CD14-positive monocyte (primary cell): ENCODE measurements around the gene CRABP2. TPM values are rescaled to one million over a fixed set of nuclear protein-coding genes. Genes with fewer than 3 reads are reported as not detected.
A peak's percentile ranks its signal among the peaks of the same experiment; 100 is the strongest.

ENCODE experiments used
- DNase-seq, 3 donors: peaks; one replicate each; pipeline ENCODE4 v3.0.0-alpha.2; 2011 to 2022
- H2AFZ ChIP-seq: 2 replicates; pipeline ENCODE4 v1.6.0; 2012; ENCODE audit warnings: mild to moderate bottlenecking, low read depth, low read length, inconsistent platforms; ENCODE audit not compliant: insufficient read depth, poor library complexity, severe bottlenecking
- H3K27ac ChIP-seq, 2 donors: 1 replicate in 1 of 2; 2 replicates in 1 of 2; pipeline ENCODE4 v1.5.1; 2012 to 2013; ENCODE audit warnings: low read length in 2 of 2, control low read depth in 1 of 2, inconsistent platforms in 1 of 2, low read depth in 1 of 2, mild to moderate bottlenecking in 1 of 2
- H3K27me3 ChIP-seq, 2 donors: one replicate each; pipeline versions ENCODE4 v1.6.0 to v1.6.1; 2011 to 2013; ENCODE audit warnings: low read length in 2 of 2; ENCODE audit not compliant: control insufficient read depth in 2 of 2, insufficient read depth in 2 of 2
- H3K36me3 ChIP-seq, 2 donors: replicated peaks in 1 of 2; 1 replicate in 1 of 2; 2 replicates in 1 of 2; pipeline versions ENCODE4 v1.5.1 to v1.6.1; 2012 to 2013; ENCODE audit warnings: low read length in 2 of 2, control low read depth in 1 of 2, inconsistent platforms in 1 of 2, mild to moderate bottlenecking in 1 of 2; ENCODE audit not compliant: insufficient read depth in 2 of 2, control insufficient read depth in 1 of 2
- H3K4me1 ChIP-seq, 2 donors: 1 replicate in 1 of 2; 2 replicates in 1 of 2; pipeline versions ENCODE4 v1.5.1 to v1.6.1; 2012 to 2013; ENCODE audit warnings: low read length in 2 of 2, control low read depth in 1 of 2, inconsistent platforms in 1 of 2, mild to moderate bottlenecking in 1 of 2, moderate library complexity in 1 of 2; ENCODE audit not compliant: insufficient read depth in 2 of 2, control insufficient read depth in 1 of 2
- H3K4me2 ChIP-seq: replicated peaks from 2 replicates; pipeline ENCODE3; 2012; ENCODE audit warnings: low read length, moderate library complexity, mild to moderate bottlenecking; ENCODE audit not compliant: poor library complexity, severe bottlenecking; ENCODE audit errors: extremely low read depth
- H3K4me3 ChIP-seq, 3 experiments: fragments of 200-600 bp in 1 of 3; sonication (generic) in 1 of 3; replicated peaks in 1 of 3; 1 replicate in 2 of 3; 2 replicates in 1 of 3; pipeline ENCODE4 v1.5.1; 2011 to 2013; ENCODE audit warnings: low read length in 3 of 3, mild to moderate bottlenecking in 3 of 3, control low read depth in 2 of 3, low read depth in 2 of 3, inconsistent platforms in 1 of 3, moderate library complexity in 1 of 3
- H3K79me2 ChIP-seq: 2 replicates; pipeline ENCODE4 v1.6.0; 2012; ENCODE audit warnings: mild to moderate bottlenecking, control low read depth, inconsistent platforms, low read length, moderate library complexity; ENCODE audit not compliant: insufficient read depth
- H3K9ac ChIP-seq: 2 replicates; pipeline ENCODE4 v1.6.0; 2017; ENCODE audit warnings: low read length, mild to moderate bottlenecking; ENCODE audit not compliant: insufficient read depth, poor library complexity, severe bottlenecking
- H3K9me3 ChIP-seq, 2 donors: replicated peaks in 1 of 2; 1 replicate in 1 of 2; 2 replicates in 1 of 2; pipeline versions ENCODE4 v1.5.1 to v1.6.1; 2012 to 2013; ENCODE audit warnings: low read length in 2 of 2, control low read depth in 1 of 2; ENCODE audit not compliant: control insufficient read depth in 1 of 2, insufficient read depth in 1 of 2
- H4K20me1 ChIP-seq: 2 replicates; pipeline ENCODE4 v1.6.0; 2012; ENCODE audit warnings: mild to moderate bottlenecking, low read length, control low read depth, moderate library complexity; ENCODE audit not compliant: insufficient read depth
- H3K27ac Mint-ChIP-seq, 7 donors: one replicate each; pipeline ENCODE4 v1.8.0; 2020; ENCODE audit warnings: mild to moderate bottlenecking in 7 of 7, mixed read lengths in 7 of 7, moderate library complexity in 6 of 7, inconsistent platforms in 2 of 7
- H3K27me3 Mint-ChIP-seq, 3 donors: one replicate each; pipeline ENCODE4 v1.8.0; 2021 to 2022; ENCODE audit warnings: low read depth in 3 of 3, mild to moderate bottlenecking in 3 of 3, mixed read lengths in 3 of 3, moderate library complexity in 3 of 3, inconsistent platforms in 1 of 3
- H3K36me3 Mint-ChIP-seq, 2 donors: one replicate each; pipeline ENCODE4 v1.8.0; 2020; ENCODE audit warnings: mixed read lengths in 2 of 2, inconsistent platforms in 1 of 2, mild to moderate bottlenecking in 1 of 2
- H3K4me1 Mint-ChIP-seq: one replicate; pipeline ENCODE4 v1.8.0; 2020; ENCODE audit warnings: mild to moderate bottlenecking, mixed read lengths
- H3K4me3 Mint-ChIP-seq, 2 donors: one replicate each; pipeline ENCODE4 v1.8.0; 2020; ENCODE audit warnings: mild to moderate bottlenecking in 2 of 2, mixed read lengths in 2 of 2, moderate library complexity in 1 of 2
- H3K9me3 Mint-ChIP-seq, 7 donors: one replicate each; pipeline ENCODE4 v1.8.0; 2020 to 2022; ENCODE audit warnings: mixed read lengths in 7 of 7, mild to moderate bottlenecking in 6 of 7, moderate library complexity in 6 of 7, inconsistent platforms in 2 of 7
- WGBS: methylation state at CpG from one replicate; pipeline ENCODE4 v1.1.5; 2013; ENCODE audit warnings: missing lambda C conversion rate; ENCODE audit not compliant: insufficient coverage; 5-methylcytosine and 5-hydroxymethylcytosine counted together
- intact Hi-C, 2 donors: fragments of 100-400 bp; cut with micrococcal nuclease; formaldehyde crosslinking; loops; one replicate each; pipeline versions ENCODE4 v1.15.0 to v1.15.1; 2023
- polyA plus RNA-seq, 3 donors: library from polyadenylated mRNA; depleted of rRNA in 1 of 3; unstranded in 2 of 3; stranded (reverse) in 1 of 3; fragments of 300-500 nt in 2 of 3; fragments of >200 nt in 1 of 3; fragmentation: Illumina TruSeq in 2 of 3; gene quantifications; 1 replicate in 2 of 3; 2 replicates in 1 of 3; pipeline ENCODE4 v1.2.3, GENCODE V29; 2012 to 2021
- TF ChIP-seq, protein P1 (sequence below): fragments of 200-600 bp; IDR thresholded peaks from one replicate; pipeline ENCODE4 v1.8.0; 2022; ENCODE audit warnings: antibody characterized with exemption, mild to moderate bottlenecking

Gene CRABP2
- polyA plus RNA-seq, 3 donors: 0.23 to 1.8 TPM; not detected in 1

DNA sequence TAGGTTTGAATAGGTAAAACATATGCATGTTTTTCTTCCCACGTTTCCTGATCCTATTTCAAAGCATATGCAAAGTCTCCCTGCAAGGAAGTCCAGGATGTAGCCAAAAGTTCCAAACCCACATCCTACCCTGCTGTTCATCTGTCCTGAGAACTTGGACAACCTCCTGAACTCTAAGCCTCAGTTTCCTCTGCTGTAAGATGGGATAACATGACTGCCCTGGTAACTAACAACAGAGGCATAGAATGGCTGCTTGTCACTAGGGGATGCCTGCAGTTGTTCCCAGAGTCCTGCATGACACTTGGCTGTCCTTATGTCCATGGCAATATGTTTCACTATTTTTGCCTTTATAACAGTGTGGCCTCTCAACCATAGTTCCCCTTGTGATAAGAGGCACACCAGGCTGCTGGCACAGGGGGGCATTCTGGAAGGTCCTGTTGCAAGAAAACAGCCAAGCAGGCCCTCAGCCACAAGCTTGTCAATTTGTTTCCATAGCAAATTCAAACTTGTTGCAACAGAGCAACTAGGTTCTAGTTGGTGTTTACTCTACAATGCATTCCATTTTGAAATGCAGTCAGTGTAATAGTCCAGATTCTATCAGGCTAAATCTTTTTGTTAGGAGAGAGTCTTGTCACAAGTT lies 47.6 kb upstream of the CRABP2 start:
- H3K4me2 ChIP-seq: peak overlapping the region; percentile 91
- H3K9ac ChIP-seq: no peak overlapping the region
- H3K9me3 ChIP-seq: no peaks in the 10 kb centered on the region
- peak overlapping the region in 1 of 2 donors; percentile 88 for H3K27ac ChIP-seq
- no peaks in the 10 kb centered on the region for H3K27me3 Mint-ChIP-seq
- H3K27me3 ChIP-seq: no peaks in the 10 kb centered on the region
- H3K36me3 ChIP-seq: no peaks in the 10 kb centered on the region
- peaks cover 14% of the 10 kb centered on the region for H4K20me1 ChIP-seq
- H3K36me3 Mint-ChIP-seq: no peaks in the 10 kb centered on the region
- H3K4me1 ChIP-seq: peaks cover 41 to 54% of the 10 kb centered on the region in 2 donors
- no CpG with 5 or more reads among the region's 1 CpG for WGBS
- intact Hi-C loops: no loop called here
- H2AFZ ChIP-seq: no peak overlapping the region
- H3K27ac Mint-ChIP-seq: no peak overlapping the region
- no peak for DNase-seq
- TF ChIP-seq, protein P1, sequence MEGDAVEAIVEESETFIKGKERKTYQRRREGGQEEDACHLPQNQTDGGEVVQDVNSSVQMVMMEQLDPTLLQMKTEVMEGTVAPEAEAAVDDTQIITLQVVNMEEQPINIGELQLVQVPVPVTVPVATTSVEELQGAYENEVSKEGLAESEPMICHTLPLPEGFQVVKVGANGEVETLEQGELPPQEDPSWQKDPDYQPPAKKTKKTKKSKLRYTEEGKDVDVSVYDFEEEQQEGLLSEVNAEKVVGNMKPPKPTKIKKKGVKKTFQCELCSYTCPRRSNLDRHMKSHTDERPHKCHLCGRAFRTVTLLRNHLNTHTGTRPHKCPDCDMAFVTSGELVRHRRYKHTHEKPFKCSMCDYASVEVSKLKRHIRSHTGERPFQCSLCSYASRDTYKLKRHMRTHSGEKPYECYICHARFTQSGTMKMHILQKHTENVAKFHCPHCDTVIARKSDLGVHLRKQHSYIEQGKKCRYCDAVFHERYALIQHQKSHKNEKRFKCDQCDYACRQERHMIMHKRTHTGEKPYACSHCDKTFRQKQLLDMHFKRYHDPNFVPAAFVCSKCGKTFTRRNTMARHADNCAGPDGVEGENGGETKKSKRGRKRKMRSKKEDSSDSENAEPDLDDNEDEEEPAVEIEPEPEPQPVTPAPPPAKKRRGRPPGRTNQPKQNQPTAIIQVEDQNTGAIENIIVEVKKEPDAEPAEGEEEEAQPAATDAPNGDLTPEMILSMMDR: no peak
- H3K4me3 Mint-ChIP-seq: peak overlapping the region in 1 of 2 donors; percentile 72
- H3K79me2 ChIP-seq: peaks cover 73% of the 10 kb centered on the region
- H3K4me3 ChIP-seq: peak overlapping the region in 1 of 3 experiments; percentile 84
- peaks cover 58% of the 10 kb centered on the region for H3K4me1 Mint-ChIP-seq
- H3K9me3 Mint-ChIP-seq: peaks cover 0 to 3% (median 0%) of the 10 kb centered on the region in 7 donors

- Histone ChIP-seq H3K27me3 (no peaks in the 10 kb centered on the region), H3K4me2 (peak overlapping the region; percentile 91), H3K36me3 (no peaks in the 10 kb centered on the region), H3K79me2 (peaks cover 84% of the 10 kb centered on the region), H3K9ac (peak overlapping the region; percentile 80), H3K27ac (peak overlapping the region; percentile 82 to 88), H4K20me1 (peaks cover 22% of the 10 kb centered on the region), H3K4me1 (peaks cover 51 to 63% of the 10 kb centered on the region in 2 donors), H2AFZ (peak overlapping the region; percentile 88), H3K4me3 (peak overlapping the region; percentile 84 to 96 (median 84)), H3K9me3 (no peaks in the 10 kb centered on the region)
- Mint-ChIP-seq H3K27ac (peak overlapping the region; percentile 90 to 94 (median 92)), H3K4me1 (peaks cover 65% of the 10 kb centered on the region), H3K27me3 (peaks cover 0 to 2% (median 0%) of the 10 kb centered on the region in 3 donors), H3K9me3 (peaks cover 0 to 3% (median 0%) of the 10 kb centered on the region in 7 donors), H3K36me3 (no peaks in the 10 kb centered on the region), H3K4me3 (peak overlapping the region; percentile 89 to 95)
- DNase-seq: peak; percentile 90 to 94 (median 94)
- under 1% methylated on average over 62 of the region's 68 CpGs for WGBS
- intact Hi-C loops: loop anchor here (1.0 to 2.0 kb wide), 2 partner anchors 12 to 15 kb away; partner anchors contain the start of gene PRCC (in 2 of the 2)
- TF ChIP-seq, protein P1: no peak
These were observed 46.5 kb upstream of the CRABP2 start for GRCh38 chr1:156751757-156752481.
